Measurements from ENCODE around the gene CEACAM3. TPM values are rescaled to one million over a fixed set of nuclear protein-coding genes. Genes with fewer than 3 reads are reported as not detected.

CEACAM3 gene
- total and polyA plus RNA-seq, 4 donors: 0.37 to 0.70 (median 0.59) TPM; not detected in 1

DNA sequence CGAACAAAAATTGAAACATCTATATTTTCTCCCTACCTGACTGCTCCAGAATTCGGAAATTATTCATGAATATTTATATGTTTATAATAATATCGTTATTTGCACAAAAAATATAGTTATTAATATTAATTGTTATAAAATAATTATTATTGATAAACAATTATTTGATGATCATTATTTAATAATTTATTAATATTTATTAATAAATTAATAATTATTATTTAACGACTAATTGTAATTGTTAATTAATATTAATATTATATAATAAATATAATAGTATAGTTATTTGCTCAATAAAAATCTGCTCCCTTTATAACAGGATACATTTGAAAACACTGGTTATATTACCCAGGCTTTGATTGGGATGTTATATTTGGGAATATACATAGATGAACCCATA lies 26.8 kb upstream of the CEACAM3 start:
- Histone ChIP-seq H3K4me3 (ENCODE audit: low read depth in 1 of 3, low read length in 3 of 3) (no peak overlapping the region), H3K9ac (ENCODE audit: low read depth in 1 of 2, low read length in 2 of 2) (no peak overlapping the region), H3K9me3 (ENCODE audit: control insufficient read depth in 4 of 4, low read length in 3 of 4) (peaks cover 0 to 3% (median 0%) of the 10 kb centered on the region in 4 donors), H3K36me3 (ENCODE audit: control insufficient read depth in 4 of 4, insufficient read depth in 3 of 4, low read depth in 1 of 4, low read length in 3 of 4) (no peaks in the 10 kb centered on the region), H3K27me3 (ENCODE audit: control insufficient read depth in 4 of 4, insufficient read depth in 4 of 4, low read length in 3 of 4) (peaks cover 0 to 11% (median 0%) of the 10 kb centered on the region in 4 donors), H3K4me1 (ENCODE audit: control insufficient read depth in 4 of 4, insufficient read depth in 4 of 4, low read length in 3 of 4) (no peaks in the 10 kb centered on the region), H3K27ac (ENCODE audit: low read depth in 1 of 2, low read length in 2 of 2) (no peak overlapping the region)
- no peak for TF ChIP-seq FOXA2 (IDR thresholded peaks at IDR 0.05)
- TF ChIP-seq GABPA (IDR thresholded peaks at IDR 0.05 in 1 of 2, conservative IDR thresholded peaks at IDR 0.05 in 1 of 2): no peak
- no peak for TF ChIP-seq SP1 (IDR thresholded peaks at IDR 0.05)
- TF ChIP-seq YY1 (IDR thresholded peaks at IDR 0.05): no peak
- TF ChIP-seq, protein P1, sequence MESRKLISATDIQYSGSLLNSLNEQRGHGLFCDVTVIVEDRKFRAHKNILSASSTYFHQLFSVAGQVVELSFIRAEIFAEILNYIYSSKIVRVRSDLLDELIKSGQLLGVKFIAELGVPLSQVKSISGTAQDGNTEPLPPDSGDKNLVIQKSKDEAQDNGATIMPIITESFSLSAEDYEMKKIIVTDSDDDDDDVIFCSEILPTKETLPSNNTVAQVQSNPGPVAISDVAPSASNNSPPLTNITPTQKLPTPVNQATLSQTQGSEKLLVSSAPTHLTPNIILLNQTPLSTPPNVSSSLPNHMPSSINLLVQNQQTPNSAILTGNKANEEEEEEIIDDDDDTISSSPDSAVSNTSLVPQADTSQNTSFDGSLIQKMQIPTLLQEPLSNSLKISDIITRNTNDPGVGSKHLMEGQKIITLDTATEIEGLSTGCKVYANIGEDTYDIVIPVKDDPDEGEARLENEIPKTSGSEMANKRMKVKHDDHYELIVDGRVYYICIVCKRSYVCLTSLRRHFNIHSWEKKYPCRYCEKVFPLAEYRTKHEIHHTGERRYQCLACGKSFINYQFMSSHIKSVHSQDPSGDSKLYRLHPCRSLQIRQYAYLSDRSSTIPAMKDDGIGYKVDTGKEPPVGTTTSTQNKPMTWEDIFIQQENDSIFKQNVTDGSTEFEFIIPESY (IDR thresholded peaks at IDR 0.05): no peak
- no peak for DNase-seq (ENCODE audit: low spot score)
- WGBS: 82% methylated on average over 4 of the region's 4 CpGs

DNA sequence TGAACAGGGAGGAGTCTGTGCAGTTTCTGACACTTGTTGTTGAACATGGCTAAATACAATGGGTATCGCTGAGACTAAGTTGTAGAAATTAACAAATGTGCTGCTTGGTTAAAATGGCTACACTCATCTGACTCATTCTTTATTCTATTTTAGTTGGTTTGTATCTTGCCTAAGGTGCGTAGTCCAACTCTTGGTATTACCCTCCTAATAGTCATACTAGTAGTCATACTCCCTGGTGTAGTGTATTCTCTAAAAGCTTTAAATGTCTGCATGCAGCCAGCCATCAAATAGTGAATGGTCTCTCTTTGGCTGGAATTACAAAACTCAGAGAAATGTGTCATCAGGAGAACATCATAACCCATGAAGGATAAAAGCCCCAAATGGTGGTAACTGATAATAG lies 25.0 kb upstream of the CEACAM3 start:
- Histone ChIP-seq H3K4me3 (ENCODE audit: low read depth in 1 of 3, low read length in 3 of 3) (no peak overlapping the region), H3K9me3 (ENCODE audit: control insufficient read depth in 4 of 4, low read length in 3 of 4) (no peaks in the 10 kb centered on the region), H3K27me3 (ENCODE audit: control insufficient read depth in 4 of 4, insufficient read depth in 4 of 4, low read length in 3 of 4) (peaks cover 0 to 8% (median 0%) of the 10 kb centered on the region in 4 donors), H3K27ac (ENCODE audit: low read depth in 1 of 2, low read length in 2 of 2) (no peak overlapping the region), H3K36me3 (ENCODE audit: control insufficient read depth in 4 of 4, insufficient read depth in 3 of 4, low read depth in 1 of 4, low read length in 3 of 4) (no peaks in the 10 kb centered on the region), H3K9ac (ENCODE audit: low read depth in 1 of 2, low read length in 2 of 2) (no peak overlapping the region), H3K4me1 (ENCODE audit: control insufficient read depth in 4 of 4, insufficient read depth in 4 of 4, low read length in 3 of 4) (no peaks in the 10 kb centered on the region)
- TF ChIP-seq SP1 (IDR thresholded peaks at IDR 0.05) (no peak), HNF4A (conservative IDR thresholded peaks at IDR 0.05) (no peak), RAD21 (IDR thresholded peaks at IDR 0.05) (no peak), EGR1 (IDR thresholded peaks at IDR 0.05; ENCODE audit: low read depth in 2 of 2) (no peak), RXRA (IDR thresholded peaks at IDR 0.05) (no peak), JUND (IDR thresholded peaks at IDR 0.05) (no peak), HNF4G (IDR thresholded peaks at IDR 0.05) (no peak), FOXA1 (IDR thresholded peaks at IDR 0.05) (no peak), TAF1 (conservative IDR thresholded peaks at IDR 0.05) (no peak), FOXA2 (IDR thresholded peaks at IDR 0.05) (no peak), YY1 (IDR thresholded peaks at IDR 0.05) (no peak)
- TF ChIP-seq, protein P1 (IDR thresholded peaks at IDR 0.05): no peak
- TF ChIP-seq, protein P2, sequence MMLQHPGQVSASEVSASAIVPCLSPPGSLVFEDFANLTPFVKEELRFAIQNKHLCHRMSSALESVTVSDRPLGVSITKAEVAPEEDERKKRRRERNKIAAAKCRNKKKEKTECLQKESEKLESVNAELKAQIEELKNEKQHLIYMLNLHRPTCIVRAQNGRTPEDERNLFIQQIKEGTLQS (IDR thresholded peaks at IDR 0.05): no peak
- TF ChIP-seq, protein P3, sequence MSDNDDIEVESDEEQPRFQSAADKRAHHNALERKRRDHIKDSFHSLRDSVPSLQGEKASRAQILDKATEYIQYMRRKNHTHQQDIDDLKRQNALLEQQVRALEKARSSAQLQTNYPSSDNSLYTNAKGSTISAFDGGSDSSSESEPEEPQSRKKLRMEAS (IDR thresholded peaks at IDR 0.05): no peak
- TF ChIP-seq, protein P4, sequence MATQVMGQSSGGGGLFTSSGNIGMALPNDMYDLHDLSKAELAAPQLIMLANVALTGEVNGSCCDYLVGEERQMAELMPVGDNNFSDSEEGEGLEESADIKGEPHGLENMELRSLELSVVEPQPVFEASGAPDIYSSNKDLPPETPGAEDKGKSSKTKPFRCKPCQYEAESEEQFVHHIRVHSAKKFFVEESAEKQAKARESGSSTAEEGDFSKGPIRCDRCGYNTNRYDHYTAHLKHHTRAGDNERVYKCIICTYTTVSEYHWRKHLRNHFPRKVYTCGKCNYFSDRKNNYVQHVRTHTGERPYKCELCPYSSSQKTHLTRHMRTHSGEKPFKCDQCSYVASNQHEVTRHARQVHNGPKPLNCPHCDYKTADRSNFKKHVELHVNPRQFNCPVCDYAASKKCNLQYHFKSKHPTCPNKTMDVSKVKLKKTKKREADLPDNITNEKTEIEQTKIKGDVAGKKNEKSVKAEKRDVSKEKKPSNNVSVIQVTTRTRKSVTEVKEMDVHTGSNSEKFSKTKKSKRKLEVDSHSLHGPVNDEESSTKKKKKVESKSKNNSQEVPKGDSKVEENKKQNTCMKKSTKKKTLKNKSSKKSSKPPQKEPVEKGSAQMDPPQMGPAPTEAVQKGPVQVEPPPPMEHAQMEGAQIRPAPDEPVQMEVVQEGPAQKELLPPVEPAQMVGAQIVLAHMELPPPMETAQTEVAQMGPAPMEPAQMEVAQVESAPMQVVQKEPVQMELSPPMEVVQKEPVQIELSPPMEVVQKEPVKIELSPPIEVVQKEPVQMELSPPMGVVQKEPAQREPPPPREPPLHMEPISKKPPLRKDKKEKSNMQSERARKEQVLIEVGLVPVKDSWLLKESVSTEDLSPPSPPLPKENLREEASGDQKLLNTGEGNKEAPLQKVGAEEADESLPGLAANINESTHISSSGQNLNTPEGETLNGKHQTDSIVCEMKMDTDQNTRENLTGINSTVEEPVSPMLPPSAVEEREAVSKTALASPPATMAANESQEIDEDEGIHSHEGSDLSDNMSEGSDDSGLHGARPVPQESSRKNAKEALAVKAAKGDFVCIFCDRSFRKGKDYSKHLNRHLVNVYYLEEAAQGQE (IDR thresholded peaks at IDR 0.05): no peak
- TF ChIP-seq, protein P5, sequence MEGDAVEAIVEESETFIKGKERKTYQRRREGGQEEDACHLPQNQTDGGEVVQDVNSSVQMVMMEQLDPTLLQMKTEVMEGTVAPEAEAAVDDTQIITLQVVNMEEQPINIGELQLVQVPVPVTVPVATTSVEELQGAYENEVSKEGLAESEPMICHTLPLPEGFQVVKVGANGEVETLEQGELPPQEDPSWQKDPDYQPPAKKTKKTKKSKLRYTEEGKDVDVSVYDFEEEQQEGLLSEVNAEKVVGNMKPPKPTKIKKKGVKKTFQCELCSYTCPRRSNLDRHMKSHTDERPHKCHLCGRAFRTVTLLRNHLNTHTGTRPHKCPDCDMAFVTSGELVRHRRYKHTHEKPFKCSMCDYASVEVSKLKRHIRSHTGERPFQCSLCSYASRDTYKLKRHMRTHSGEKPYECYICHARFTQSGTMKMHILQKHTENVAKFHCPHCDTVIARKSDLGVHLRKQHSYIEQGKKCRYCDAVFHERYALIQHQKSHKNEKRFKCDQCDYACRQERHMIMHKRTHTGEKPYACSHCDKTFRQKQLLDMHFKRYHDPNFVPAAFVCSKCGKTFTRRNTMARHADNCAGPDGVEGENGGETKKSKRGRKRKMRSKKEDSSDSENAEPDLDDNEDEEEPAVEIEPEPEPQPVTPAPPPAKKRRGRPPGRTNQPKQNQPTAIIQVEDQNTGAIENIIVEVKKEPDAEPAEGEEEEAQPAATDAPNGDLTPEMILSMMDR (IDR thresholded peaks at IDR 0.05; ENCODE audit: low read depth, low read length, missing input control): no peak
- 88% methylated on average over 2 of the region's 2 CpGs for WGBS
- no peak for DNase-seq (ENCODE audit: low spot score)

Data from liver (tissue), 9 donors.